ENCODE data around the gene CDH13.

The CDH13 gene

GRCh38 chr16:83732536-83732935 lies 1105.8 kb downstream of the CDH13 start:
- H3K9ac ChIP-seq (ENCODE audit: low read length) = no peak overlapping the region
- H3K27me3 ChIP-seq (replicated peaks; ENCODE audit: insufficient read depth, low read length) = no peaks in the 10 kb centered on the region
- H3F3A ChIP-seq (ENCODE audit: insufficient read depth, low read length) = no peaks in the 10 kb centered on the region
- H3K9me3 ChIP-seq (replicated peaks; ENCODE audit: insufficient read depth, low read length) = no peaks in the 10 kb centered on the region
- H4K20me1 ChIP-seq (ENCODE audit: insufficient read depth, low read length) = no peaks in the 10 kb centered on the region
- TF ChIP-seq EZH2 (optimal IDR thresholded peaks at IDR 0.05; ENCODE audit: low read depth, low read length) (no peak), EZH2phosphoT487 (IDR thresholded peaks at IDR 0.05; ENCODE audit: low read length) (no peak), CTCF (IDR thresholded peaks at IDR 0.05; ENCODE audit: low read length) (no peak)
- H3K4me1 ChIP-seq (ENCODE audit: low read length) = no peaks in the 10 kb centered on the region
- no peaks in the 10 kb centered on the region for H3K36me3 ChIP-seq (replicated peaks; ENCODE audit: insufficient read depth, low read length)
- no peak overlapping the region for H3K4me2 ChIP-seq (ENCODE audit: low read depth, low read length)
- H2AFZ ChIP-seq (ENCODE audit: low read length) = no peak overlapping the region
- no peak overlapping the region for H3K4me3 ChIP-seq (ENCODE audit: low read length)
- no peaks in the 10 kb centered on the region for H3K79me2 ChIP-seq (ENCODE audit: low read length)
- H3K27ac ChIP-seq (ENCODE audit: low read length) = no peak overlapping the region
- no peaks in the 10 kb centered on the region for H3K9me2 ChIP-seq (replicated peaks; ENCODE audit: insufficient read depth, low read length)
- no peak for DNase-seq

GRCh38 chr16:83733301-83733700 lies 1106.5 kb downstream of the CDH13 start:
- no peak overlapping the region for H3K4me2 ChIP-seq (ENCODE audit: low read depth, low read length)
- H4K20me1 ChIP-seq (ENCODE audit: insufficient read depth, low read length) = no peaks in the 10 kb centered on the region
- no peaks in the 10 kb centered on the region for H3K36me3 ChIP-seq (replicated peaks; ENCODE audit: insufficient read depth, low read length)
- H3K79me2 ChIP-seq (ENCODE audit: low read length) = no peaks in the 10 kb centered on the region
- no peaks in the 10 kb centered on the region for H3K9me3 ChIP-seq (replicated peaks; ENCODE audit: insufficient read depth, low read length)
- no peaks in the 10 kb centered on the region for H3F3A ChIP-seq (ENCODE audit: insufficient read depth, low read length)
- H3K4me1 ChIP-seq (ENCODE audit: low read length) = no peaks in the 10 kb centered on the region
- no peak overlapping the region for H3K9ac ChIP-seq (ENCODE audit: low read length)
- H3K27ac ChIP-seq (ENCODE audit: low read length) = no peak overlapping the region
- no peaks in the 10 kb centered on the region for H3K27me3 ChIP-seq (replicated peaks; ENCODE audit: insufficient read depth, low read length)
- no peak overlapping the region for H3K4me3 ChIP-seq (ENCODE audit: low read length)
- DNase-seq = no peak
- H2AFZ ChIP-seq (ENCODE audit: low read length) = no peak overlapping the region
- TF ChIP-seq EZH2phosphoT487 (IDR thresholded peaks at IDR 0.05; ENCODE audit: low read length) (no peak), CTCF (IDR thresholded peaks at IDR 0.05; ENCODE audit: low read length) (no peak), EZH2 (optimal IDR thresholded peaks at IDR 0.05; ENCODE audit: low read depth, low read length) (no peak)
- H3K9me2 ChIP-seq (replicated peaks; ENCODE audit: insufficient read depth, low read length) = no peaks in the 10 kb centered on the region

- Histone ChIP-seq H3K9me3 (replicated peaks; ENCODE audit: insufficient read depth, low read length) (no peaks in the 10 kb centered on the region), H4K20me1 (ENCODE audit: insufficient read depth, low read length) (no peaks in the 10 kb centered on the region), H3K9ac (ENCODE audit: low read length) (no peak overlapping the region), H3K4me1 (ENCODE audit: low read length) (no peaks in the 10 kb centered on the region), H3K9me2 (replicated peaks; ENCODE audit: insufficient read depth, low read length) (no peaks in the 10 kb centered on the region), H3K4me2 (ENCODE audit: low read depth, low read length) (no peak overlapping the region), H2AFZ (ENCODE audit: low read length) (no peak overlapping the region), H3F3A (ENCODE audit: insufficient read depth, low read length) (no peaks in the 10 kb centered on the region), H3K4me3 (ENCODE audit: low read length) (no peak overlapping the region), H3K79me2 (ENCODE audit: low read length) (no peaks in the 10 kb centered on the region), H3K36me3 (replicated peaks; ENCODE audit: insufficient read depth, low read length) (no peaks in the 10 kb centered on the region), H3K27ac (ENCODE audit: low read length) (no peak overlapping the region), H3K27me3 (replicated peaks; ENCODE audit: insufficient read depth, low read length) (no peaks in the 10 kb centered on the region)
- no peak for DNase-seq
- TF ChIP-seq EZH2 (optimal IDR thresholded peaks at IDR 0.05; ENCODE audit: low read depth, low read length) (no peak), EZH2phosphoT487 (IDR thresholded peaks at IDR 0.05; ENCODE audit: low read length) (no peak), CTCF (IDR thresholded peaks at IDR 0.05; ENCODE audit: low read length) (no peak)
Observed at GRCh38 chr16:83734136-83734535, 1107.4 kb downstream of the CDH13 start.
